Measurements from ENCODE around the gene SLC2A13.

DNA sequence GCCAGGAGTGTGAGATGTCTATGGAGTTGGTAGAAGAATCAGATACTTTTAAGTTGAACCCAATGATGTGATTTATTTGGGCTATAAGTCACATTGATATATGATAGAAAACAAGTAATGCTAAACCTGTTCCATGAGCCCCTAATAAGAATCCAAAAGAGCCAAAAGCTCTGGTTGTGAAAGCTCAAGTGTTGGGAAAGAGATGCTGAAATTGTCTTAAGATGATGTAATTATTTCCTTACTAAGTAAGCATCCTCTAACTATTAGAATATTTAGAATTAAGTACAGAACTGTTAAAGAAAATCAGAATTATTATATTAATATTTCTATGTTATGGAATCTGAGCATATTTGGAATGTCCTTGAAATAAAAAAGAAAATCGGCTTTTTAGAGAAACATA is 17.6 kb upstream of the SLC2A13 start:
- TF ChIP-seq EP300 (IDR thresholded peaks at IDR 0.05) (no peak), POLR2AphosphoS5 (IDR thresholded peaks at IDR 0.05) (no peak), POLR2A (IDR thresholded peaks at IDR 0.05) (no peak)
- TF ChIP-seq, protein P1, sequence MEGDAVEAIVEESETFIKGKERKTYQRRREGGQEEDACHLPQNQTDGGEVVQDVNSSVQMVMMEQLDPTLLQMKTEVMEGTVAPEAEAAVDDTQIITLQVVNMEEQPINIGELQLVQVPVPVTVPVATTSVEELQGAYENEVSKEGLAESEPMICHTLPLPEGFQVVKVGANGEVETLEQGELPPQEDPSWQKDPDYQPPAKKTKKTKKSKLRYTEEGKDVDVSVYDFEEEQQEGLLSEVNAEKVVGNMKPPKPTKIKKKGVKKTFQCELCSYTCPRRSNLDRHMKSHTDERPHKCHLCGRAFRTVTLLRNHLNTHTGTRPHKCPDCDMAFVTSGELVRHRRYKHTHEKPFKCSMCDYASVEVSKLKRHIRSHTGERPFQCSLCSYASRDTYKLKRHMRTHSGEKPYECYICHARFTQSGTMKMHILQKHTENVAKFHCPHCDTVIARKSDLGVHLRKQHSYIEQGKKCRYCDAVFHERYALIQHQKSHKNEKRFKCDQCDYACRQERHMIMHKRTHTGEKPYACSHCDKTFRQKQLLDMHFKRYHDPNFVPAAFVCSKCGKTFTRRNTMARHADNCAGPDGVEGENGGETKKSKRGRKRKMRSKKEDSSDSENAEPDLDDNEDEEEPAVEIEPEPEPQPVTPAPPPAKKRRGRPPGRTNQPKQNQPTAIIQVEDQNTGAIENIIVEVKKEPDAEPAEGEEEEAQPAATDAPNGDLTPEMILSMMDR (IDR thresholded peaks at IDR 0.05): no peak

Data from upper lobe of left lung (tissue), 4 donors.